K562 (cell line): ENCODE data around the gene LRRC8C. TPM values are rescaled to one million over a fixed set of nuclear protein-coding genes. Genes with fewer than 3 reads are reported as not detected.
A peak's percentile ranks its signal among the peaks of the same experiment; 100 is the strongest.

Experiments
- ARID3A ChIP-seq: IDR thresholded peaks from 2 replicates; pipeline ENCODE4 v1.6.1; 2012; ENCODE audit warnings: low read depth, low read length, improper control_type of control experiment, borderline replicate concordance
- CBFA2T3 ChIP-seq: fragments of 450-650 bp; IDR thresholded peaks from 2 replicates; pipeline ENCODE4 v1.6.1; 2017
- CREM ChIP-seq: IDR thresholded peaks from 2 replicates; pipeline ENCODE4 v1.6.1; 2014; ENCODE audit warnings: antibody characterized with exemption, low read depth
- GATA2 ChIP-seq: sonication (generic); formaldehyde crosslinking; IDR thresholded peaks from 2 replicates; pipeline ENCODE4 v1.4.0; 2020; ENCODE audit warnings: mild to moderate bottlenecking, missing genetic modification reagents
- HINFP ChIP-seq: fragments of 450-650 bp; conservative IDR thresholded peaks from 2 replicates; pipeline ENCODE4 v1.6.1; 2016; ENCODE audit warnings: missing genetic modification characterization, low read depth, mild to moderate bottlenecking, control low read depth, missing compliant biosample characterization
- HOXB6 ChIP-seq: fragments of 250-450 bp; sonication (Bioruptor Pico); IDR thresholded peaks from 2 replicates; pipeline ENCODE4 v1.5.1; 2022; ENCODE audit warnings: mild to moderate bottlenecking, borderline replicate concordance
- MGA ChIP-seq: fragments of 450-650 bp; IDR thresholded peaks from 2 replicates; pipeline ENCODE4 v1.6.1; 2016; ENCODE audit warnings: mild to moderate bottlenecking, moderate library complexity
- NELFE ChIP-seq: IDR thresholded peaks from 2 replicates; pipeline ENCODE4 v1.6.1; 2011; ENCODE audit warnings: mild to moderate bottlenecking; ENCODE audit not compliant: insufficient read depth, insufficient read length
- SMARCB1 ChIP-seq: IDR thresholded peaks from 2 replicates; pipeline ENCODE4 v1.6.1; 2011; ENCODE audit warnings: improper control_type of control experiment, low read depth; ENCODE audit not compliant: insufficient read length
- TCF15 ChIP-seq: fragments of 250-450 bp; sonication (Bioruptor Pico); IDR thresholded peaks from 2 replicates; pipeline ENCODE4 v1.8.0; 2022; ENCODE audit warnings: moderate library complexity, mild to moderate bottlenecking, inconsistent platforms
- ZNF395 ChIP-seq: fragments of 200-800 bp; sonication (Bioruptor generic); IDR thresholded peaks from 2 replicates; pipeline ENCODE4 v1.6.1; 2017; ENCODE audit warnings: missing genetic modification characterization, missing compliant biosample characterization
- polyA plus RNA-seq, 8 experiments: library from polyadenylated mRNA; depleted of rRNA in 4 of 8; stranded (reverse) in 5 of 8; unstranded in 3 of 8; fragments of >200 nt; fragmentation: Nextera tagmentation in 2 of 8; fragmentation: Illumina TruSeq in 1 of 8; extraction: Ambion mirVana in 2 of 8; extraction: Trizol in 1 of 8; gene quantifications; 2 replicates each; pipeline versions ENCODE4 v1.2.1 to v1.2.3, GENCODE V29; 2011 to 2014; ENCODE audit warnings: inconsistent platforms in 1 of 8, missing spikeins in 1 of 8
- total RNA-seq, 7 experiments: library from RNA; depleted of rRNA in 6 of 7; stranded (reverse); fragments of >200 nt in 6 of 7; fragmentation: Illumina TruSeq in 2 of 7; extraction: Trizol in 2 of 7; gene quantifications; 2 replicates each; pipeline versions ENCODE4 v1.2.1 to v1.2.3, GENCODE V29; 2011 to 2021; ENCODE audit warnings: low replicate concordance in 1 of 7

The LRRC8C gene
- total and polyA plus RNA-seq, 9 of the 15 experiments (the other 6 are each of a cell fraction or from before 2014, with no cell fraction given) = 1.00 to 12.5 (median 4.5) TPM

GRCh38 chr1:89701746-89702241 is 68.9 kb downstream of the LRRC8C start (continued):
- TF ChIP-seq HINFP (tag) (no peak), CBFA2T3 (peak; percentile 70), ARID3A (peak; percentile 66; the same call in 1 of the 2 replicates), NELFE (no peak), HOXB6 (no peak), SMARCB1 (no peak), ZNF395 (CRISPR knock-in tag) (no peak), GATA2 (CRISPR knock-in tag) (peak; percentile 67), MGA (peak; percentile 17; the same call in 1 of the 2 replicates), CREM (0 out of 2 replicates have a peak, but pooled peaks have one; percentile 17), TCF15 (no peak)
